ENCODE results near the gene OR4D10.

The OR4D10 gene

GRCh38 chr11:59528711-59529110, 55.6 kb downstream of the OR4D10 start:
- no peak for DNase-seq (ENCODE audit: low read depth)
